Measurements from ENCODE around the gene PTPRJ.
"Not testable (repeated sequence)": the region's sequence is repeated elsewhere in the genome, so short reads cannot be mapped to it uniquely, and the experiment has no call there.

PTPRJ gene

GRCh38 chr11:48020092-48020755 is 39.9 kb downstream of the PTPRJ start:
- no peak for DNase-seq (ENCODE audit: low spot score)
- Histone ChIP-seq H3K4me3 (ENCODE audit: severe bottlenecking) (no peak overlapping the region), H3K27me3 (ENCODE audit: insufficient read depth, poor library complexity, severe bottlenecking) (no peaks in the 10 kb centered on the region), H3K27ac (ENCODE audit: poor library complexity, severe bottlenecking) (no peak overlapping the region), H3K36me3 (ENCODE audit: low read depth) (no peaks in the 10 kb centered on the region), H3K4me1 (ENCODE audit: insufficient read depth, poor library complexity, severe bottlenecking) (no peaks in the 10 kb centered on the region), H3K9me3 (ENCODE audit: severe bottlenecking) (no peaks in the 10 kb centered on the region)
- ATAC-seq (ENCODE audit: low read depth): no peak
- TF ChIP-seq CTCF (IDR thresholded peaks at IDR 0.05; ENCODE audit: poor library complexity, severe bottlenecking): no peak

GRCh38 chr11:48021201-48021820 is 41.0 kb downstream of the PTPRJ start:
- not testable (repeated sequence) for H3K36me3 ChIP-seq (ENCODE audit: low read depth); H3K27me3 ChIP-seq (ENCODE audit: insufficient read depth, poor library complexity, severe bottlenecking); H3K4me1 ChIP-seq (ENCODE audit: insufficient read depth, poor library complexity, severe bottlenecking); ATAC-seq (ENCODE audit: low read depth); DNase-seq (ENCODE audit: low spot score); H3K4me3 ChIP-seq (ENCODE audit: severe bottlenecking); H3K27ac ChIP-seq (ENCODE audit: poor library complexity, severe bottlenecking); H3K9me3 ChIP-seq (ENCODE audit: severe bottlenecking)

- Histone ChIP-seq H3K27ac (ENCODE audit: poor library complexity, severe bottlenecking) (no peak overlapping the region), H3K4me1 (ENCODE audit: insufficient read depth, poor library complexity, severe bottlenecking) (no peaks in the 10 kb centered on the region), H3K27me3 (ENCODE audit: insufficient read depth, poor library complexity, severe bottlenecking) (no peaks in the 10 kb centered on the region), H3K4me3 (ENCODE audit: severe bottlenecking) (no peak overlapping the region), H3K36me3 (ENCODE audit: low read depth) (no peaks in the 10 kb centered on the region), H3K9me3 (ENCODE audit: severe bottlenecking) (no peaks in the 10 kb centered on the region)
- no peak for DNase-seq (ENCODE audit: low spot score)
- TF ChIP-seq CTCF (IDR thresholded peaks at IDR 0.05; ENCODE audit: poor library complexity, severe bottlenecking): no peak
- no peak for ATAC-seq (ENCODE audit: low read depth)
Measured at GRCh38 chr11:48022445-48022844, 42.1 kb downstream of the PTPRJ start.

GRCh38 chr11:48023608-48024007 is 43.2 kb downstream of the PTPRJ start:
- not testable (repeated sequence) for H3K27ac ChIP-seq (ENCODE audit: poor library complexity, severe bottlenecking); H3K4me1 ChIP-seq (ENCODE audit: insufficient read depth, poor library complexity, severe bottlenecking); ATAC-seq (ENCODE audit: low read depth); DNase-seq (ENCODE audit: low spot score); H3K4me3 ChIP-seq (ENCODE audit: severe bottlenecking); H3K9me3 ChIP-seq (ENCODE audit: severe bottlenecking); H3K27me3 ChIP-seq (ENCODE audit: insufficient read depth, poor library complexity, severe bottlenecking); H3K36me3 ChIP-seq (ENCODE audit: low read depth)

- no peaks in the 10 kb centered on the region for H3K4me1 ChIP-seq (ENCODE audit: insufficient read depth, poor library complexity, severe bottlenecking)
- H3K27me3 ChIP-seq (ENCODE audit: insufficient read depth, poor library complexity, severe bottlenecking): no peaks in the 10 kb centered on the region
- no peak for TF ChIP-seq CTCF (IDR thresholded peaks at IDR 0.05; ENCODE audit: poor library complexity, severe bottlenecking)
- no peak for ATAC-seq (ENCODE audit: low read depth)
- H3K27ac ChIP-seq (ENCODE audit: poor library complexity, severe bottlenecking): no peak overlapping the region
- H3K4me3 ChIP-seq (ENCODE audit: severe bottlenecking): no peak overlapping the region
- DNase-seq (ENCODE audit: low spot score): no peak
- no peaks in the 10 kb centered on the region for H3K36me3 ChIP-seq (ENCODE audit: low read depth)
- no peaks in the 10 kb centered on the region for H3K9me3 ChIP-seq (ENCODE audit: severe bottlenecking)
Measured at GRCh38 chr11:48024635-48025071, 44.3 kb downstream of the PTPRJ start.
